CD4-positive, alpha-beta T cell treated with Interferon alpha-2 for 1 hour (primary cell): ENCODE data around the gene FOXM1.

ENCODE experiments used
- DNase-seq, 2 donors: peaks; one replicate each; pipeline ENCODE4 v3.0.0-alpha.2; 2020 to 2022

FOXM1 gene

GRCh38 chr12:2835691-2836403 is 41.1 kb downstream of the FOXM1 start:
- no peak for DNase-seq

GRCh38 chr12:2834581-2835491 is 42.1 kb downstream of the FOXM1 start, which contains the start of gene NRIP2:
NRIP2 (minus strand) TSS chr12:2835035; CDS start chr12:2834983, 52 bp downstream.
- no peak for DNase-seq

DNA sequence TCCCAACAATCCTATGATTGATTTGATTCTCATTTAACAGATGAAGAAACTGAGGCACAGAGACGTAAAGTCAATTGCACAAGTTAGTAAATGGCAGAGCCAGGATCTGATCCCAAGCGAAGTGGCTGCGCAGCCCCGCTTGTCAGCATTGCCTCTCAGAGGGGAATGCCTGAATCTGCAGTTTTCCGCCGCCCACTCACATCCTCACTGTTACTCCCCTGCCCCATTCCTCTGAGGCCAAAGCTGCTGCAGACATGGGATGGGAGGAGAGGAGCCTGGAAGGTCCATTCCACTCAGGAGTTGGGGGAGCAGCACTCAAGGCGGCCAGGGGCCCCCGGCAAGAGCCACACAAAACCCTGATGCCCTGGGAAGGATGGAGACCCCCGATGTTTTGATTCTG is 43.2 kb downstream of the FOXM1 start:
- no peak for DNase-seq

GRCh38 chr12:2833327-2833726 is 43.6 kb downstream of the FOXM1 start:
- DNase-seq, result no peak

DNA sequence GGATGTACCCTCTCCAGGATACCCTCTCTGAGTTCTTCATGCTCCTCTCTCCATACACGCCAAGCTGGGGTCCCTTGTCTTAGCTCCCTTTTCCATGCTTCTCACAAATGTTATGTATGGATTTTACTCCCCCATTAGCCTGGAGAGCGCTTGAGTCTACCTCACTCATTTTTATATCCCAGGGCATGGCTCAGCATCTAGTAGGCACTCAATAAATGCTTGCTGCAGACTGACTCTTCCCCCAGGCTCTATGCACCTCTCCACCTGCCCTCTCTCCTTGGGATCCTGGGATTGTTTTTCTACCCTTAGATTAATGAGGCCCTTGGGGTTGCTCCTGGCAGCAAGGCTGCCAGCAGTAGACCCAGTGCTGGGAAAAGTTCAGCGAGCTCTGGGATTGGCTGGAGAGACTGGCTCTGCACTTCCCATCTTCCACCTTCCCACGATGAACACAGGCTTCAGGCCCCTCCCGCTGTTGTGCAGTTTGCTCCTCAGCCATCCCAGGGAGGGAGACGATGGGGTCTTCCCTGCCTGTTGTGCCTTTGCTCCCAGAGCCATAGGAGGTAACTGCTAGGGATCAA is 44.3 kb downstream of the FOXM1 start:
- no peak for DNase-seq

DNA sequence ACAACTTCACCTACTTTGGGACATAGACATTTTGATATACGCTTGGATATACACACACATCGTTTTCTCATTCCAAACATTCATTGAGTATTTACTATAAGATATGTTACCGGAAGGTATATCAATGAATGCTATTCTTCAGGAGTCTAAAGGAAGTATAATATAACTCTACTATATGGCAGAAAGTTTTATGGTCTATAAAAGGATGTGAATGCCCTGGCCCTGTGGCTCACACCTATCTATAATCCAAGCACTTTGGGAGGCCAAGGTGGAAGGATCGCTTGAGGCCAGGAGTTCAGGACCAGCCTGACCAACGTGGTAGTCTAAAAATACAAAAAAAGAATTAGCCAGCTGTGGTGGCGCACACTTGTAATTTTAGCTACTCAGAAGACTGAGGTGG is 47.7 kb downstream of the FOXM1 start:
- no peak for DNase-seq

GRCh38 chr12:2826721-2827515 is 50.1 kb downstream of the FOXM1 start:
- no peak for DNase-seq

DNA sequence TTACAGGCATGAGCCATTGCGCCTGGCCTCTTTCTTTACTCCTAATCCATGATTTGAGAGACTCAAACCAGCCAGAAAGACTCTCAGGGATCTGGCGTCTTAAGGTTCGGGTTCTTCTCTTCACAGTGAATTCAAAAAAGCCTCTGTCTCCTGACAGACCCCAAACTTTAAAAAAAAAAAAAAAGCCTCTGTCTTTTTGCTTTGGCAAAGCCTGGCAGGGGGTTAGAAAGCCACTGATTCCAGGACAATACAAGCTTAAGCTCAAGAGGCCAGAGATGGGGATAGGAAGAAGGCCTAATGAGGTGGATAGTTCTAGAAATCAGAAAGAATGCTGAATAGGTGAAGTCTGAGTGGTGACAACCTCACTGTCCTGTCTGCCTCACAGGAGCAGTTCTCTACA is 50.9 kb downstream of the FOXM1 start:
- no peak for DNase-seq

DNA sequence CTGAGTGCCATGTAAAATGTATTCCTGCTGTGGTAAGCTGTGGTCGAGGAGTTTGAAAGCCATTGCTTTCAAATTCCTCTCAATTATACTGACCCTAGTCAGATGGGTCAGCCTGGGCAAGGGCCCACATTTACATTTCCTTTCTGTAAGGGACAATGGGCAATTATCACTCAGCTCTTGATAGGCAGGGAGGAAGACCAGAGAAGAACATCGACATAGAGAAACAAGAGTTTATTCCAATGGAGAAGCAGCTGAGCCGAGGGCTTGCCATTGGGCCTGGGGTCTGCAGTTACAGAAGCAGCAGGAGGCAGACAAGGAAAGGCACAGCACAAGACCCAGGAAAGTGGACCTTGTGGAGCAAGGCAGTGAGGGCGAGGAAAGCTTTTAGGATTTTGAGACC is 51.8 kb downstream of the FOXM1 start:
- no peak for DNase-seq

DNA sequence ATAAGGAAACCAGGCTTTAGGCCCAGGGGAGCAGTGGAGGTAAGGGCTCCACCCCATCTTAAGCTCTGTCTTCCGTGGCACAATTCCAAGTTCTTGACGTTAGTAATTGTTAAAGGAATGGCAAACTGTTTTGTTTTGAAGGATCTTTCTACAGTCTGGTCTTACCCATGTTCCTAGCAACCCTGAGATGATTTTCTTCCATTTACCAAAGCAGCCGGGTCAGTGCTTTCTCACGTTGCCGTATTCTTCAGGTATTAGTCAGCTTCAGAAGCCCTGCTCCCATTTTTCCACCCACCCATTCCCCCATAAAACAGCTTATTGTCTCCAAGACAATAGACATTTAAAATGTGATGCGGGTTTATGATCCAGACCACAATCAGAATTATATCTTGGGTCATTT is 52.4 kb downstream of the FOXM1 start:
- DNase-seq, result no peak

- no peak for DNase-seq
Measured at GRCh38 chr12:2823483-2823882, 53.5 kb downstream of the FOXM1 start.

DNA sequence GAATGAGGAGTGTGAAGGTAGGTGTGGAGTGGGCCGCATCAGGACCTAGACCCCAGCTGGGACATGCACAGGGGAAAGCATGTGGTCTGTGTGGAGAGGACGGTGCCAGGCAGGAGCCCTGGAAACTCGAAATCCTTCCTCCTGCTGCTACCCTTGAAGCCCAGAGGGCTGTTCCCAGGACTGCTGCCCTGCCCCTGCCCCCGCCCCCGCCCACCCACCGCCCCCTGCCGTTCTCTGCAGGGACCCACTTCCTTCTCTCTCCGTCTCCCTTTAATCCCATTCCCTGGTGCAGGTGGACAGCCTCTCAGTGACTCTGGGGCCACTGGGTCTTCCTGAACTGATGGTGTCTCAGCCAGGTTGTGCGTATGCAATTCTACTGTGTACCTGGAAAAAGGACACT is 56.5 kb downstream of the FOXM1 start:
- no peak for DNase-seq

DNA sequence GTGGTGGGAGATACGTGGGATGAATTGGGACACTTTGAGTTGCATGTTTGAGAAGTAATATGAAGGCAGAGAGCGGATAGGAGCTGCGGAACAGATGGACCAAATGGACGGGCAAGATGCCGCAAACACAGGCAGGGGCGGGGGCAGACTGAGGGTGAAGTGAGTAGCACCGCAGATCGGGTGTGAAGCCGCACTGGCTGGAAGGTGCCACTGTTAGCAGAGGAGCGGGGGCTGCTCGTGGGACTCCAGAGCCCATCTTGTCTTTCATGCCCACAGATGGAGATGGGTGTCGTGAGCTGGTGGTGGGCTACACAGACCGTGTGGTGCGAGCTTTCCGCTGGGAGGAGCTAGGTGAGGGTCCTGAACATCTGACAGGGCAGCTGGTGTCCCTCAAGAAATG is 57.2 kb downstream of the FOXM1 start:
- no peak for DNase-seq

DNA sequence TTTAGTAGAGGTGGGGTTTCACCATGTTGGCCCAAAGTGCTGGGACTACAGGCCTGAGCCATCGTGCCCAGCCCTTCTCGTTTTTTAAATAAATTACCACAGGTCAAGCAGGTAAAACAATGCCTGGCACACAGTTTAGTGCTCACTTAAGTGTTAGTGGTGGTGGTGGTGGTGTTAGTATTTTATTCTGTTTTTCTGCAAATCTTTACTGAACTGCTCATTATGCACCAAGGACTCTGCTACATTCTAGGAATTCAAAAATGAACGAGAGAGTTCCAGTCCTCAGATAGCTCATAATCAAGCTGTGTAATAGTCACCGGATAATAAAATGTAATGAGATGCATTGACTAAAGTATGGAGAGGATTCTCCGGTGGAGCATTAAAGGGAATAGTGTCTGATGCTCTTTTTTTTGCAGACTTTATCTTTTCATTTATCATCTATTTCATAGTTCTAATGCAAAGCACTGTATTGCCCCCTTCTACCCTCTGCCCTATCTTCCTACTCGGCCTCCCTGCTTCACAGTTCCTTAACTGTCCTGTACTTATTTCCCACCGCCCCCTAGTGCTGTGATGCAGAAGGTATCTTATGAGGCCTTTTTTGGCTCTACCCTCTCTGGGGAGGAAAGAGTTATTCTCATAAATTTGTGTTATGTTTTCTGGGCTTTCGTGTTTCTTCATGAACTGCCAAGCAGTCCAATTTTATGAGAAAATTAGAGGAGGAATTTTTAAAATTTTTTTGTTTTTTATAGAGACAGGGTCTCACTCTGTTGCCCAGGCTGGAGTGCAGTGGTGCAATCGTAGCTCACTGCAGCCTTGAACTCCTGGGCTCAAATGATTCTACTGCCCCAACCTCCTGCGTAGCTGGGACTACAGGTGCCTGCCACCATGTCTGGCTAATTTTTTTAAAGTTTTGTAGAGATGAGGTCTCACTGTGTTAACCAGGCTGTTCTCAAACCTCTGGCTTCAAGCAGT is 63.5 kb downstream of the FOXM1 start:
- peak; percentile 38 to 63 for DNase-seq

DNA sequence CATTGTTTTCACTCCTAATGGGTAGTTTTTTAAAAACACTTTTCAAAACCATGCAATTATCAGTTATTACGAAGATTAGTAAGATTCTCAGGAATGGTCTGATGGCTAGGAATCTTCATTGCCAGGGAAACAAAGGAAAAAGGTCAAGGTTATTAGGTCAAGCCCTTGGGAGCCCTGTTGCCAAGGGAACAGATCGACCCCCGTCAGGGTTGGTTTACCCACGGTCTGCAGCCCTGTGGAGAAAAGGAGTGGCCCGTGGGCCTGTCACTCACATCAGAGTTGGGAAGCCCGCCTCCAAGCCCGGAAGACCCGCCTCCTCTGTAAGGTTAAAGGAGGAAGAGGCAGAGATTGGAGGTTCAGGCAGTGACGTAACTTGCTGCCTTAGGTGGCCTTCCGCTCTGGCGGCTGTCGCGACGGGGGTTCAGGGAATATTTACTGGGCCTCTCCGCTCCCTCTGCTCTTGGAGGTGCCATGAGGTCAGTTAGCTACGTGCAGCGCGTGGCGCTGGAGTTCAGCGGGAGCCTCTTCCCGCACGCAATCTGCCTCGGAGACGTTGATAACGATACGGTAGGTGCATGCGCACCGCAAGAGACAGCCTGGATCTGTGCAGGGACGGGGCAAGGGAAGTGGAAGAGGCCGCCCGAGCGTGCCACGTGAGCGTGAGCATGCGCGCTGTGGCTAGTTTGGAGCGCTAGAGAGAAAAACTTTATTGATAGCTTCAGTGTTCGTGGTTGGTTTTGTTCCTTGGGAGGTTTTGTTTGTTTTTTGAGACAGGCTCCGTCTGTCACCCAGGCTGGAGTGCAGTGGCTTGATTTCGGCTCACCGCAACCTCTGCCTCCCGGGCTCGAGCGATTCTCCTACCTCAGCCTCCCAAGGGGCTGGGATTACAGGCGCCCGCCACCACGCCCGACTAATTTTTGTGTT is 64.4 kb downstream of the FOXM1 start, which contains the start of gene ITFG2:
Gene ITFG2 (plus strand): TSS at position 379 of the 924 bp plus-strand sequence. CDS start 93 bp downstream, at position 472.
- peak; percentile 97 for DNase-seq

DNA sequence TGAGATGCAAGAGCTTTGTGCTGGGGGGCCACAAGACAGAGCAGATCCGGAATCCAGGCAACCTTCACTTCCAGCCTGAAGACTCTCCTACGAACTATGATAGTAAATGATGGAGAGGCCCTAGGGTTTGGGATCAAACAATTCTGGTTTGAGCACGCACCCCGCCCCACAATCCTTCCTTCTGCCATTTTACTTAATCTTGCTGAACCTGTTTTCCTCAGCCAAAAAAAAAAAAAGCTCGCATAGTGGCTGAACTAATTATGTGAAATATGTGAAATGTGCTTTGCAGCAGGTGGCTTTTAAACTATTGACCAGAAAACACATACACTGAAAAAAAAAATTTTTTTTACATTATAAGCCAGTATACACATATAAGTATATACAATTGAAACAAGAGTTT is 65.2 kb downstream of the FOXM1 start:
- no peak for DNase-seq
